HCT116 (cell line): ENCODE data around the gene MYO1A. TPM values are rescaled to one million over a fixed set of nuclear protein-coding genes. Genes with fewer than 3 reads are reported as not detected.

ENCODE experiments used
- ATAC-seq: fragments of 200-7000 bp; cut with Tn5 transposase; 2 replicates; pipeline ENCODE4 v1.9.1; 2020; ENCODE audit warnings: mild to moderate bottlenecking, moderate library complexity
- BruUV-seq: library from RNA; stranded (reverse); fragments of 400-500 nt; replicated peaks from 2 replicates; lab custom pipeline; 2021; lab: Mats Ljungman, UMichigan
- CTCF ChIA-PET: fragments of 300-600 bp; sonication (Branson Sonifier 250); formaldehyde crosslinking; loops from one replicate; lab custom pipeline; 2021; ENCODE audit warnings: antibody characterized with exemption; lab: Charles Lee
- POLR2A ChIA-PET: fragments of 300-600, 350-600 bp; sonication (Branson Sonifier 250); formaldehyde crosslinking; loops from one replicate; lab custom pipeline; 2021; ENCODE audit warnings: antibody characterized with exemption; lab: Charles Lee
- RAD21 ChIA-PET, 2 experiments: fragments of 300-600 bp; sonication (Branson Sonifier 250); formaldehyde crosslinking; loops; one replicate each; lab custom pipeline; 2023; ENCODE audit warnings: low total read pairs in 2 of 2; ENCODE audit not compliant: uncharacterized antibody in 2 of 2, unreplicated experiment in 2 of 2, low non-redundant PET in 1 of 2; lab: Charles Lee
- DNase-seq: peaks from one replicate; pipeline ENCODE4 v3.0.0-alpha.2; 2010; ENCODE audit warnings: low read depth, low spot score
- H2AFZ ChIP-seq: fragments of 200-600 bp; shearing (Covaris generic), sonication (generic); 2 replicates; pipeline ENCODE4 v1.6.1; 2017; ENCODE audit warnings: low read depth, mixed run types, mixed read lengths, antibody characterized with exemption, low read length; ENCODE audit not compliant: poor library complexity, severe bottlenecking
- H3K27ac ChIP-seq: 2 replicates; pipeline ENCODE4 v1.5.1; 2012; ENCODE audit warnings: low read depth, low read length
- H3K27me3 ChIP-seq: fragments of 200-600 bp; sonication (generic); 2 replicates; pipeline ENCODE4 v1.6.1; 2016; ENCODE audit warnings: mixed run types, low read length, mixed read lengths; ENCODE audit not compliant: insufficient read depth
- H3K36me3 ChIP-seq, 2 experiments: fragments of 200-500 bp in 1 of 2; fragments of 200-600 bp in 1 of 2; sonication (Bioruptor generic) in 1 of 2; sonication (generic) in 1 of 2; 2 replicates each; pipeline versions ENCODE4 v1.5.1 to v1.6.1; 2014 to 2016; ENCODE audit warnings: low read length in 2 of 2, inconsistent platforms in 1 of 2, mixed read lengths in 1 of 2, mixed run types in 1 of 2; ENCODE audit not compliant: insufficient read depth in 2 of 2, control insufficient read depth in 1 of 2
- H3K4me1 ChIP-seq, 2 experiments: fragments of 200-600 bp in 1 of 2; sonication (generic) in 1 of 2; 2 replicates each; pipeline versions ENCODE4 v1.5.1 to v1.6.1; 2012 to 2017; ENCODE audit warnings: low read length in 2 of 2, inconsistent platforms in 1 of 2, mild to moderate bottlenecking in 1 of 2, mixed read lengths in 1 of 2, mixed run types in 1 of 2, moderate library complexity in 1 of 2; ENCODE audit not compliant: insufficient read depth in 2 of 2, control insufficient read depth in 1 of 2
- H3K4me2 ChIP-seq: fragments of 200-600 bp; sonication (generic); 2 replicates; pipeline ENCODE4 v1.6.1; 2017; ENCODE audit warnings: mixed run types, low read length, mixed read lengths
- H3K4me3 ChIP-seq, 2 experiments: fragments of 200-600 bp in 1 of 2; sonication (generic) in 1 of 2; replicated peaks in 1 of 2; 2 replicates each; pipeline ENCODE4 v1.5.1; 2011 to 2016; ENCODE audit warnings: low read length in 2 of 2, control low read depth in 1 of 2, low read depth in 1 of 2, mild to moderate bottlenecking in 1 of 2, mixed read lengths in 1 of 2, mixed run types in 1 of 2
- H3K79me2 ChIP-seq: fragments of 200-600 bp; sonication (generic); 2 replicates; pipeline ENCODE4 v1.6.1; 2017; ENCODE audit warnings: mild to moderate bottlenecking, mixed run types, low read length, moderate library complexity, mixed read lengths; ENCODE audit not compliant: insufficient read depth
- H3K9ac ChIP-seq: fragments of 200-600 bp; sonication (generic); 2 replicates; pipeline ENCODE4 v1.6.1; 2016; ENCODE audit warnings: low read length, mixed read lengths
- H3K9me2 ChIP-seq: fragments of 200-600 bp; sonication (generic), shearing (Covaris generic); 2 replicates; pipeline ENCODE4 v1.6.1; 2017; ENCODE audit warnings: mixed run types, mild to moderate bottlenecking, moderate library complexity; ENCODE audit not compliant: insufficient read depth
- H3K9me3 ChIP-seq, 2 experiments: fragments of 200-500 bp in 1 of 2; fragments of 200-600 bp in 1 of 2; sonication (Bioruptor generic) in 1 of 2; sonication (generic) in 1 of 2; 2 replicates each; pipeline ENCODE4 v1.6.1; 2014 to 2017; ENCODE audit warnings: low read length in 2 of 2, mixed read lengths in 2 of 2, inconsistent platforms in 1 of 2, low read depth in 1 of 2, mild to moderate bottlenecking in 1 of 2, mixed run types in 1 of 2, moderate library complexity in 1 of 2; ENCODE audit not compliant: control insufficient read depth in 1 of 2, insufficient read depth in 1 of 2
- H4K20me1 ChIP-seq: fragments of 200-600 bp; sonication (generic), shearing (Covaris generic); 2 replicates; pipeline ENCODE4 v1.6.1; 2017; ENCODE audit warnings: mixed run types, mild to moderate bottlenecking, moderate library complexity; ENCODE audit not compliant: insufficient read depth
- CBX3 ChIP-seq: IDR thresholded peaks from 2 replicates; pipeline ENCODE4 v1.6.1; 2012; ENCODE audit warnings: low read depth
- ELF1 ChIP-seq: IDR thresholded peaks from 2 replicates; pipeline ENCODE4 v1.6.1; 2012; ENCODE audit warnings: low read depth, borderline replicate concordance
- EZH2 ChIP-seq: fragments of 200-600 bp; sonication (generic); IDR thresholded peaks from 2 replicates; pipeline ENCODE4 v1.6.1; 2017; ENCODE audit warnings: antibody characterized with exemption, mixed run types
- FOSL1 ChIP-seq: IDR thresholded peaks from 2 replicates; pipeline ENCODE4 v1.6.1; 2012; ENCODE audit warnings: low read depth
- JUND ChIP-seq: IDR thresholded peaks from 2 replicates; pipeline ENCODE4 v1.6.1; 2012
- POLR2A ChIP-seq: IDR thresholded peaks from 2 replicates; pipeline ENCODE4 v1.7.0; 2011; ENCODE audit warnings: borderline replicate concordance; ENCODE audit not compliant: insufficient read depth, insufficient read length; ENCODE audit errors: extremely low read depth
- POLR2AphosphoS5 ChIP-seq: IDR thresholded peaks from 2 replicates; pipeline ENCODE4 v1.6.1; 2011; ENCODE audit warnings: mild to moderate bottlenecking, low read depth, low read length, moderate library complexity
- RAD21 ChIP-seq: IDR thresholded peaks from 2 replicates; pipeline ENCODE4 v1.6.1; 2012; ENCODE audit warnings: low read depth, mild to moderate bottlenecking
- SIN3A ChIP-seq: IDR thresholded peaks from 2 replicates; pipeline ENCODE4 v1.6.1; 2012; ENCODE audit warnings: low read depth
- SP1 ChIP-seq: IDR thresholded peaks from 2 replicates; pipeline ENCODE4 v1.6.1; 2012; ENCODE audit warnings: low read depth
- SRF ChIP-seq: IDR thresholded peaks from 2 replicates; pipeline ENCODE4 v1.6.1; 2012; ENCODE audit warnings: low read depth
- TCF7L2 ChIP-seq: IDR thresholded peaks from 2 replicates; pipeline ENCODE4 v1.7.0; 2011; ENCODE audit warnings: borderline replicate concordance, inconsistent platforms; ENCODE audit not compliant: insufficient read depth, insufficient read length; ENCODE audit errors: extremely low read depth
- YY1 ChIP-seq: IDR thresholded peaks from 2 replicates; pipeline ENCODE4 v1.6.1; 2011; ENCODE audit warnings: low read length, low read depth, moderate library complexity, mild to moderate bottlenecking; ENCODE audit not compliant: insufficient replicate concordance; ENCODE audit errors: extremely low read depth
- ZFX ChIP-seq: fragments of 450-650 bp; IDR thresholded peaks from 2 replicates; pipeline ENCODE4 v1.6.1; 2017
- ZNF274 ChIP-seq: fragments of 200-500 bp; sonication (Bioruptor generic); IDR thresholded peaks from 2 replicates; pipeline ENCODE4 v1.6.1; 2014; ENCODE audit warnings: mild to moderate bottlenecking, low read depth, low read length, inconsistent platforms
- intact Hi-C: fragments of 100-400 bp; cut with micrococcal nuclease; formaldehyde crosslinking; loops from 2 replicates; pipeline ENCODE4 v1.10.0; 2022
- total RNA-seq: library from RNA; stranded (reverse); gene quantifications from one replicate; pipeline ENCODE4 v1.2.1, GENCODE V29; 2021; ENCODE audit not compliant: unreplicated experiment
- TF ChIP-seq, protein P1 (sequence below), 3 experiments: fragments of 200-600 bp in 1 of 3; sonication (generic) in 1 of 3; IDR thresholded peaks in 2 of 3; conservative IDR thresholded peaks in 1 of 3; 2 replicates each; pipeline ENCODE4 v1.5.1; 2012 to 2017; ENCODE audit warnings: low read depth in 2 of 3, low read length in 2 of 3, antibody characterized with exemption in 1 of 3, borderline replicate concordance in 1 of 3, control low read depth in 1 of 3, mild to moderate bottlenecking in 1 of 3, mixed read lengths in 1 of 3, mixed run types in 1 of 3, moderate library complexity in 1 of 3; ENCODE audit not compliant: insufficient read depth in 1 of 3
- TF ChIP-seq, protein P2 (sequence below): IDR thresholded peaks from 2 replicates; pipeline ENCODE4 v1.6.1; 2012
- TF ChIP-seq, protein P3 (sequence below): IDR thresholded peaks from 2 replicates; pipeline ENCODE4 v1.6.1; 2012
- TF ChIP-seq, protein P4 (sequence below): IDR thresholded peaks from 2 replicates; pipeline ENCODE4 v1.6.1; 2012; ENCODE audit warnings: low read depth

The MYO1A gene
- total RNA-seq, 1 experiment from 2014 or later: 0.76 TPM

DNA sequence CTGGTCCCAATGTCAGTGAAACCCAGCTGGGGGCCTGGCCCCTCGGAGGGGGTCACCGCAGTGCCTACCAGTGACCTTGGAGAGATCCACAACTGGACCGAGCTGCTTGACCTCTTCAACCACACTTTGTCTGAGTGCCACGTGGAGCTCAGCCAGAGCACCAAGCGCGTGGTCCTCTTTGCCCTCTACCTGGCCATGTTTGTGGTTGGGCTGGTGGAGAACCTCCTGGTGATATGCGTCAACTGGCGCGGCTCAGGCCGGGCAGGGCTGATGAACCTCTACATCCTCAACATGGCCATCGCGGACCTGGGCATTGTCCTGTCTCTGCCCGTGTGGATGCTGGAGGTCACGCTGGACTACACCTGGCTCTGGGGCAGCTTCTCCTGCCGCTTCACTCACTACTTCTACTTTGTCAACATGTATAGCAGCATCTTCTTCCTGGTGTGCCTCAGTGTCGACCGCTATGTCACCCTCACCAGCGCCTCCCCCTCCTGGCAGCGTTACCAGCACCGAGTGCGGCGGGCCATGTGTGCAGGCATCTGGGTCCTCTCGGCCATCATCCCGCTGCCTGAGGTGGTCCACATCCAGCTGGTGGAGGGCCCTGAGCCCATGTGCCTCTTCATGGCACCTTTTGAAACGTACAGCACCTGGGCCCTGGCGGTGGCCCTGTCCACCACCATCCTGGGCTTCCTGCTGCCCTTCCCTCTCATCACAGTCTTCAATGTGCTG, 54.6 kb downstream of the MYO1A start:
- no peak overlapping the region for H3K27ac ChIP-seq
- no peaks in the 10 kb centered on the region for H3K9me2 ChIP-seq
- H3K4me2 ChIP-seq: no peak overlapping the region
- no peak overlapping the region for H3K9ac ChIP-seq
- ATAC-seq: no peak
- ChIA-PET CTCF (no interaction called here), POLR2A (no interaction called here), RAD21 (no interaction called here)
- 0 out of 4 replicates have a peak, but pooled peaks cover 3 to 4% of the 10 kb centered on the region in 2 experiments for H3K4me1 ChIP-seq
- H3K9me3 ChIP-seq: no peaks in the 10 kb centered on the region
- intact Hi-C loops: no loop called here
- H2AFZ ChIP-seq: no peak overlapping the region
- no peak overlapping the region for H3K4me3 ChIP-seq
- H3K79me2 ChIP-seq: peaks cover 5% of the 10 kb centered on the region; the same call in 1 of the 2 replicates
- DNase-seq: no peak
- no peaks in the 10 kb centered on the region for H4K20me1 ChIP-seq
- no peaks in the 10 kb centered on the region for H3K27me3 ChIP-seq
- peaks cover 5% of the 10 kb centered on the region in 2 experiments; a peak in 1 of 4 replicates for H3K36me3 ChIP-seq
- BruUV-seq: no TSS peak
- TF ChIP-seq, protein P1, sequence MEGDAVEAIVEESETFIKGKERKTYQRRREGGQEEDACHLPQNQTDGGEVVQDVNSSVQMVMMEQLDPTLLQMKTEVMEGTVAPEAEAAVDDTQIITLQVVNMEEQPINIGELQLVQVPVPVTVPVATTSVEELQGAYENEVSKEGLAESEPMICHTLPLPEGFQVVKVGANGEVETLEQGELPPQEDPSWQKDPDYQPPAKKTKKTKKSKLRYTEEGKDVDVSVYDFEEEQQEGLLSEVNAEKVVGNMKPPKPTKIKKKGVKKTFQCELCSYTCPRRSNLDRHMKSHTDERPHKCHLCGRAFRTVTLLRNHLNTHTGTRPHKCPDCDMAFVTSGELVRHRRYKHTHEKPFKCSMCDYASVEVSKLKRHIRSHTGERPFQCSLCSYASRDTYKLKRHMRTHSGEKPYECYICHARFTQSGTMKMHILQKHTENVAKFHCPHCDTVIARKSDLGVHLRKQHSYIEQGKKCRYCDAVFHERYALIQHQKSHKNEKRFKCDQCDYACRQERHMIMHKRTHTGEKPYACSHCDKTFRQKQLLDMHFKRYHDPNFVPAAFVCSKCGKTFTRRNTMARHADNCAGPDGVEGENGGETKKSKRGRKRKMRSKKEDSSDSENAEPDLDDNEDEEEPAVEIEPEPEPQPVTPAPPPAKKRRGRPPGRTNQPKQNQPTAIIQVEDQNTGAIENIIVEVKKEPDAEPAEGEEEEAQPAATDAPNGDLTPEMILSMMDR (IDR thresholded peaks at IDR 0.05 in 2 of 3, conservative IDR thresholded peaks at IDR 0.05 in 1 of 3; ENCODE audit: borderline replicate concordance in 1 of 3, insufficient read depth in 1 of 3, low read depth in 2 of 3, low read length in 2 of 3): no peak
- TF ChIP-seq SP1: no peak
- TF ChIP-seq, protein P2, sequence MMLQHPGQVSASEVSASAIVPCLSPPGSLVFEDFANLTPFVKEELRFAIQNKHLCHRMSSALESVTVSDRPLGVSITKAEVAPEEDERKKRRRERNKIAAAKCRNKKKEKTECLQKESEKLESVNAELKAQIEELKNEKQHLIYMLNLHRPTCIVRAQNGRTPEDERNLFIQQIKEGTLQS: no peak
- TF ChIP-seq SRF: no peak
- no peak for TF ChIP-seq POLR2AphosphoS5
- TF ChIP-seq RAD21: no peak
- no peak for TF ChIP-seq EZH2
- TF ChIP-seq ELF1: no peak
- TF ChIP-seq POLR2A: no peak
- TF ChIP-seq JUND: no peak
- no peak for TF ChIP-seq YY1
- TF ChIP-seq CBX3: no peak
- no peak for TF ChIP-seq FOSL1
- TF ChIP-seq, protein P3, sequence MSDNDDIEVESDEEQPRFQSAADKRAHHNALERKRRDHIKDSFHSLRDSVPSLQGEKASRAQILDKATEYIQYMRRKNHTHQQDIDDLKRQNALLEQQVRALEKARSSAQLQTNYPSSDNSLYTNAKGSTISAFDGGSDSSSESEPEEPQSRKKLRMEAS: no peak
- TF ChIP-seq TCF7L2: no peak
- TF ChIP-seq, protein P4, sequence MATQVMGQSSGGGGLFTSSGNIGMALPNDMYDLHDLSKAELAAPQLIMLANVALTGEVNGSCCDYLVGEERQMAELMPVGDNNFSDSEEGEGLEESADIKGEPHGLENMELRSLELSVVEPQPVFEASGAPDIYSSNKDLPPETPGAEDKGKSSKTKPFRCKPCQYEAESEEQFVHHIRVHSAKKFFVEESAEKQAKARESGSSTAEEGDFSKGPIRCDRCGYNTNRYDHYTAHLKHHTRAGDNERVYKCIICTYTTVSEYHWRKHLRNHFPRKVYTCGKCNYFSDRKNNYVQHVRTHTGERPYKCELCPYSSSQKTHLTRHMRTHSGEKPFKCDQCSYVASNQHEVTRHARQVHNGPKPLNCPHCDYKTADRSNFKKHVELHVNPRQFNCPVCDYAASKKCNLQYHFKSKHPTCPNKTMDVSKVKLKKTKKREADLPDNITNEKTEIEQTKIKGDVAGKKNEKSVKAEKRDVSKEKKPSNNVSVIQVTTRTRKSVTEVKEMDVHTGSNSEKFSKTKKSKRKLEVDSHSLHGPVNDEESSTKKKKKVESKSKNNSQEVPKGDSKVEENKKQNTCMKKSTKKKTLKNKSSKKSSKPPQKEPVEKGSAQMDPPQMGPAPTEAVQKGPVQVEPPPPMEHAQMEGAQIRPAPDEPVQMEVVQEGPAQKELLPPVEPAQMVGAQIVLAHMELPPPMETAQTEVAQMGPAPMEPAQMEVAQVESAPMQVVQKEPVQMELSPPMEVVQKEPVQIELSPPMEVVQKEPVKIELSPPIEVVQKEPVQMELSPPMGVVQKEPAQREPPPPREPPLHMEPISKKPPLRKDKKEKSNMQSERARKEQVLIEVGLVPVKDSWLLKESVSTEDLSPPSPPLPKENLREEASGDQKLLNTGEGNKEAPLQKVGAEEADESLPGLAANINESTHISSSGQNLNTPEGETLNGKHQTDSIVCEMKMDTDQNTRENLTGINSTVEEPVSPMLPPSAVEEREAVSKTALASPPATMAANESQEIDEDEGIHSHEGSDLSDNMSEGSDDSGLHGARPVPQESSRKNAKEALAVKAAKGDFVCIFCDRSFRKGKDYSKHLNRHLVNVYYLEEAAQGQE: no peak
- TF ChIP-seq ZNF274: no peak
- no peak for TF ChIP-seq SIN3A
- no peak for TF ChIP-seq ZFX
- TF ChIP-seq, all 23 proteins: peak for 0
